ENCODE measurements around the gene SPRY4.

GRCh38 chr5:142300677-142301076, 24.1 kb downstream of the SPRY4 start:
- TF ChIP-seq POLR2AphosphoS5 (IDR thresholded peaks at IDR 0.05) = no peak
- TF ChIP-seq, protein P1, sequence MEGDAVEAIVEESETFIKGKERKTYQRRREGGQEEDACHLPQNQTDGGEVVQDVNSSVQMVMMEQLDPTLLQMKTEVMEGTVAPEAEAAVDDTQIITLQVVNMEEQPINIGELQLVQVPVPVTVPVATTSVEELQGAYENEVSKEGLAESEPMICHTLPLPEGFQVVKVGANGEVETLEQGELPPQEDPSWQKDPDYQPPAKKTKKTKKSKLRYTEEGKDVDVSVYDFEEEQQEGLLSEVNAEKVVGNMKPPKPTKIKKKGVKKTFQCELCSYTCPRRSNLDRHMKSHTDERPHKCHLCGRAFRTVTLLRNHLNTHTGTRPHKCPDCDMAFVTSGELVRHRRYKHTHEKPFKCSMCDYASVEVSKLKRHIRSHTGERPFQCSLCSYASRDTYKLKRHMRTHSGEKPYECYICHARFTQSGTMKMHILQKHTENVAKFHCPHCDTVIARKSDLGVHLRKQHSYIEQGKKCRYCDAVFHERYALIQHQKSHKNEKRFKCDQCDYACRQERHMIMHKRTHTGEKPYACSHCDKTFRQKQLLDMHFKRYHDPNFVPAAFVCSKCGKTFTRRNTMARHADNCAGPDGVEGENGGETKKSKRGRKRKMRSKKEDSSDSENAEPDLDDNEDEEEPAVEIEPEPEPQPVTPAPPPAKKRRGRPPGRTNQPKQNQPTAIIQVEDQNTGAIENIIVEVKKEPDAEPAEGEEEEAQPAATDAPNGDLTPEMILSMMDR (IDR thresholded peaks at IDR 0.05) = no peak
- TF ChIP-seq EP300 (IDR thresholded peaks at IDR 0.05) = no peak
- no peak for TF ChIP-seq POLR2A (IDR thresholded peaks at IDR 0.05)

Data from stomach (tissue), 4 donors.